Stimulated activated naive CD4-positive, alpha-beta T cell (primary cell): Measurements from ENCODE around the gene TEX13A.
"Not testable (repeated sequence)": the region's sequence is repeated elsewhere in the genome, so short reads cannot be mapped to it uniquely, and the experiment has no call there.

Source experiments
- DNase-seq, 6 experiments: peaks; one replicate each; lab custom pipeline; 2025; lab: John Stamatoyannopoulos, UW

Gene TEX13A, protein sequence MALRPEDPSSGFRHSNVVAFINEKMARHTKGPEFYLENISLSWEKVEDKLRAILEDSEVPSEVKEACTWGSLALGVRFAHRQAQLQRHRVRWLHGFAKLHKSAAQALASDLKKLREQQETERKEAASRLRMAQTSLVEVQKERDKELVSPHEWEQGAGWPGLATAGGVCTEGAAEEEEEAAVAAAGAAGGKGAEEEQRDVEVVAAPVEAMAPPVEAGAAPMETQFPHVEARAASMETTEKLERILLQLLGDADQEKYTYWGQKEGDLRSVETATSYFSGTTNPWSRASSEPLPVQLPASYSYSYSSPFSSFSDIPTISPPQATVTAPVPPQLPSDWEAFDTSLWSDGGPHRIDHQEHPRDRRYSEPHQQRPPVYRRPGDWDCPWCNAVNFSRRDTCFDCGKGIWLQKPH

GRCh38 chrX:105220636-105221035 lies at the start of gene TEX13A:
Gene TEX13A, minus strand, starts transcription at chrX:105220694. Its CDS starts 297 bp downstream, at chrX:105220397.
- no peak for DNase-seq

GRCh38 chrX:105269386-105269785 lies 48.9 kb upstream of the TEX13A start:
- DNase-seq, result no peak

- no peak for DNase-seq
These were observed 46.7 kb upstream of the TEX13A start for GRCh38 chrX:105267167-105267566.

DNA sequence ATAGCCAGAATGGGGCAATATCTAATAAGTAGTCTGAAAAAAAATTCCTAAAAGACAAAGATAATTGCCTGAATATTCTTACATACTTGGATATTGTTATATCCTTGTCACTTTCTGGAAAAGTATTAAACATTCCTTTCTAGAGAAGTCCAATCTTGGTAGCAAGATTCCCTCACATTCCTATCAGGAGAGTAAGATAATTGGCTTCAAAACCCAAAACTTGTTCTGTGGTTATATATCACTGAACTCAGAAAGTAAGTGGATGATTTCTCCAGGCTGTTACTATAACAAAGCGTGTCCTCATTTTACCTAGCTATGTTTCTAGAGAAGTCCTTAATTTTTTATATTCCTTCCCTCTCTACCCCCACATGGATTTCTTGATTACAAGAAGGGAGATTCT lies 46.0 kb upstream of the TEX13A start:
- DNase-seq, result no peak

DNA sequence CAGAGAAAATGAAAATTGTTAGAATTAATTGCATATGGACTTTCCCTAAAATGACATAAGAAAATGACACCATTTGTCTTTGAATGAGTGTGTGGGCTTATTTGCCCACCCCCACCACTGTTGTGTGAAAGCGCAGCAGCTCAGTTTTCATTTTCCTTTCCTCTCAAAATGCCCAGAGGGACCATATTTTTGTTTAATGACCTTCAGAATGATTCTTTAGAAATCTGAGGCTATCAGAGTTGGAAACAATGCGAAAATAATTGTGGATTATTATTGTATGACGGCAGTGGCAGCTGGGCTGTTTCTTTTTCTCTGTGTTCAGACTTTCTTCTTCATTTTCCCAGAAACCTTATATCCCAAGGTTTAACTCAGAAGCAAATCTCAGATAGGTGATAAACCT lies 44.6 kb upstream of the TEX13A start:
- DNase-seq, result no peak

GRCh38 chrX:105263801-105264200 lies 43.3 kb upstream of the TEX13A start:
- no peak for DNase-seq

DNA sequence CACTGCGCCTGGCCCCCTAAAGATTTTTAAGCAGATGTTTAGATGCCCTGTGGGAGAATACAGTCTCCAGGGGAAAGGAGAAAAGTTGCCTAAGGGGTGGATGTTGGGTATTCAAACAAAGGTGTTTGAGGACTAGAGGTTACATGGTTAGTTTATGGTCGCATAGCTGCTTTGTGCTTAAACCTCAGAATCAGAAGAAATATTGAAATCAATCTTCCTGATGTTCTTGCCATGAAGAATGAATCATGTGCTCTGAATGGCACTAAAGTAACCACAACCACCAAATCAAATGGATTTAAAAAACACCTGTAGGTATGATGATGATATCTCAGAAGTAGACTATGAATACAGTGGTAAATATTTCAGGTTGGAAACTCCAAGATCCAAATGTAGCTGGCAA lies 42.7 kb upstream of the TEX13A start:
- DNase-seq, result no peak

DNA sequence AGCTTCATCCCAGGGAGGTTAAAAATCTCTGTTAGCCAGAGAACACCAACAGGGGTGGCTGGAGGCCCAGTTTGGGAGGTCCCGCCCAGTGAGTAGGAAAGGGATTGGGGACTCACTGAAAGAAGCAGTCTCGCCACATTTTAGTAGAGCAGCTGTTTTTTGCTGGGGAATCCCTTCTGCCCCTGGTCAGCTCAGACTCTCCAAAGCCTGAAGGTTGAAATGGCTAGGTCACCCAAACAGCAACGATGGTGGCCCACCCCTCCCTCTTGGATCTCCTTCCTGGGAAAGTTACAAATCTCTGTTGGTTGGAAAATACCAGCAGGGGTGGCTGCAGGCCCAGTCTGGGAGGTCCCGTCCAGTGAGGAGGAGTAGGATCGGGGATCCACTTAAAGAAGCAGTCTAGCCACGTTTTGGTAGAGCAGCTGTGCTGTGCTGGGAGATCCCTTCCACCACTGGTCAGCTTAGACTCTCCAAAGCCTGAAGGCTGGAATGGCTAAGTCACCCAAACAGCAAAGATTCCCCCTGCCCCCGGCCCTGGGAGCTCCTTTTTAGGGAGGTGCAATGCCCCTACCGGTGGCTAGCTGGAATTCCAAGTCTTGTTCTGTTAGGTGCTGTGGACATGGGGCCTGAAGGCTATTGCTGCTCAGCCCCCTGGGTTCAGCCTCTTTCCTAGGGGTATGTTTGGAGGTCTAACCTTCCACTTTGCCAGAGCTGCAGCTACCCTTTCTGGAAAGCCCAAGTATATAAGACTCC lies 40.0 kb upstream of the TEX13A start:
- no peak for DNase-seq

DNA sequence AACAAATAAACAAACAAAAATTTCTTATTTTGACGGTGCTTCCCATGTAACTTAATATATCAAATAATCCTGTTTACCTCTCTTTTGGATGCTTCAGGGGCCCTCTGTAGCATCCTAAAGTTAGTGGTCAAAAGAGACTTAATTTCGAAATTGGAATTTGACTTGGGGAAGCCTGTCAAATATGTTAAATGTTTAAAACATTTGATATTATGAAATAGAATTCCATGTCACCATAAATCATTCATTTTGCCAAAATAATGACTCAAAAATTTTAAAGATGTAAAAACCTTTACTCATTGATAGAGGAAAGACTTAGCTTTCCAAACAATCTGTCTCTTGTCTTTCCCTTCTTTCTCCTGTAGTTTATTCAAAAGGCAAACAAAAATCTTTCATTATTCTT lies 20.6 kb upstream of the TEX13A start:
- DNase-seq, result no peak

DNA sequence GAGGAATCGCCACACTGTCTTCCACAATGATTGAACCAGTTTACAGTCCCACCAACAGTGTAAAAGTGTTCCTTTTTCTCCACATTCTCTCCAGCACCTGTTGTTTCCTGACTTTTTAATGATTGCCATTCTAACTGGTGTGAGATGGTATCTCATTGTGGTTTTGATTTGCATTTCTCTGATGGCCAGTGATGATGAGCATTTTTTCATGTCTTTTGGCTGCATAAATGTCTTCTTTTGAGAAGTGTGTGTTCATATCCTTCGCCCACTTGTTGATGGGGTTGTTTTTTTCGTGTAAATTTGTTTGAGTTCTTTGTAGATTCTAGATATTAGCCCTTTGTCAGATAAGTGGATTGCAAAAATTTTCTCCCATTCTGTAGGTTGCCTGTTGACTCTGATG lies 16.9 kb upstream of the TEX13A start:
- not testable (repeated sequence) for DNase-seq

DNA sequence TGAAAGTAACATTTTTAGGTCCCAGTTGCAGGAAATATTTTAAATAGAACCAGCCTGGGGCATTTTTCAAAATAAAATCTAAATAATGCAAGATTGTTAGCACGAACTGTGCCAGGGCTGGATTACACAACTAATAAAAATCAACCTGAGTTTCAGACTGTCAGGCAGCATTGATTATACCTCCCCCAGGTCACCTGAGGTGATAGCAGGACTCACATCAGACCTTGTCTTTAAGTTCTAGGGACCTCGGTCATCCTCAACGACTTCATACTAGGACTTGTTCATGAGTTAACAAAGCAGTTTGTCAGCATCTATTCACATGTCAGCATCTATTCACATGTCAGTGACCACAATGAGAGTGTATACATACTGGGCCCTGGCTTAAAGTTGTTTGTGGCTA lies 8.7 kb upstream of the TEX13A start:
- no peak for DNase-seq

DNA sequence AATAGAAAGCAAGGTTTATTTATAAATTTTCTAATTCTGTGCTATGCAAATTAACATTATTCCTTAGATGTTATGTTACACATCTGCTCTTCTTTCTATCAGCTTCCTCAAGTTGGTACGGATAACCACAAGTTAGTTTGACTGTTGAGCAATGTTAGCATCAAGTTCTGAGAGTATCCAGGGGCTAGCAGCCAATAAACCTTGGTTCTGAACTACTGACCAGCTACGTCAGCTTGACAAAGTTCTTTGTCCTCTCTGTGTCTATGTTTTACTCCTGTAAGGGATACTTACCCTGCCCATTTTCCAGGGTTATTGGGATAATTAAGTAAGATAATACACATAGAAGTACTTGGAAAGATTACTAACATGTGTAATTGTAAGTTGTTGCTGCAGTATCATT lies 8.1 kb upstream of the TEX13A start:
- no peak for DNase-seq

DNA sequence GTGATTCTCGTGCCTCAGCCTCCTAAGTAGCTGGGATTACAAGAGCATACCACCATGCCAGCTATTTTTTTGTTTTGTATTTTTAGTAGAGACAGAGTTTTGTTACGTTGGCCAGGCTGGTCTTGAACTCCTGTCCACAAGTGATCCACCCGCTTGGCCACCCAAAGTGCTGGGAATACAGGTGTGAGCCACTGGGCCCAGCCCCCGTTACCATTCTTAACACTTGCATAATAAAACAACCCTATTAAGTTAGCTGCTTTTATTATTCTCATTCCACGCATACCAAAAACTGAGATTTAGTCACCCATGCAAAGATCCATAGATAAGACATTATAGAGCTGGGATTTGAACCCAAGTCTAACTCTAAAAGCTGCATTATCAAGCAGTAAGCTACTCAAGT lies 6.0 kb upstream of the TEX13A start:
- no peak for DNase-seq

DNA sequence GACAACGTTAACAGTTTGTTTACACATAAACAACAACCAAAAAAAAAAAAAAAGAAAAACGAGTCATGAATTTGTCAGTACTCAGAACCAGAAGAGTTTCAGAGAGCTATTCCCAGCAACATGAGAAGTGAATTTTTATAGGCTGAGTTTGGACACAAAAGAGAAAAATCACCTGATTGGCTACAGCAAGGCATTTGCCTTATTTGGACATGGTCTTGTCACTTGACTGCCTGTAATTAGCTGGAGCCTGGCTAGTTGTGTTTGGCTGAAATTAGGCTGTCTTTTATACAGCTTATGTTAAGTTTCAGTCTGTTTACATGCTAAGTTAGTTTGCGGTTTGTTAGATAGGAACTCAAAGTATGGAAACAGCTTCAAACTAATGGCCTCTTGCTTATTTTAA lies 880 bp upstream of the TEX13A start:
- DNase-seq, result no peak

- no peak for DNase-seq
These were observed 766 bp downstream of the TEX13A start for GRCh38 chrX:105219454-105220401.

- no peak for DNase-seq
These were observed 9.4 kb downstream of the TEX13A start for GRCh38 chrX:105211066-105211575.

DNA sequence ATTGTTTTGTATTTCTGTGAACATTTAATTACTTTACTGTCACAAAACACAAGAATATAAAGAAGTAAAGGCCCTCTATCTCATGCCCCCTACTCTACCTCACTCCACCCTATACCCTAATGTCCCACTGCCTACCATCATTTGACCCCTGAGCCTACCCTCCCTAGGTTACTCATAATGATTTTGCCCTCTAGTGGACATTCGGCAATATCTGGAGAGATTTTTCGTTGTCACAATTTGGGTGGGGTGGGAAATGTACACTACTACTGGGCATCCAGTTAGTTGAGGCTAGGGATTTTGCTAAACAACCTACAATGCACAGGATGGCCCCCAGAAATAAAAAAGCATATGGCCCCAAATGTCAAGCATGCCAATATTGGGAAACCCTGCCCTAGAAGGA lies 10.2 kb downstream of the TEX13A start:
- no peak for DNase-seq

DNA sequence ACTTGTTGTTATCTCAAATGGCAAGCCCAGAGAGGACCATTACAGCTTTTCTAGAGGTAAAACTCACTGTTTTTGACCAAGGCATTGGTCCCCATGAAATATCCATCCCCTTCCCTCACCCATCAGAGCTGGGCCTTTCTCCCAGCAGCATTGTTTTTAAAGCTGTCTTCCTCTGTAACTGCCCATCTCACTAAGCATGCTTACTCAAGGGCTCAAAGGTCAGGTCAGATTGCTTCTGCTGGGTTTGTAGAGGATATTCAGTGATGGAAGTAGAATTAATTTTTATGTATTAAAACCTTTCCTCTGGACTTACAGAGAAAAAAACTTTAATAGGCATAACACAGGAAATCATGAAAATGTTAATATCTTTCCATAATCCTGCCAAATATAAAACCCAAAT lies 11.1 kb downstream of the TEX13A start:
- DNase-seq, result no peak

DNA sequence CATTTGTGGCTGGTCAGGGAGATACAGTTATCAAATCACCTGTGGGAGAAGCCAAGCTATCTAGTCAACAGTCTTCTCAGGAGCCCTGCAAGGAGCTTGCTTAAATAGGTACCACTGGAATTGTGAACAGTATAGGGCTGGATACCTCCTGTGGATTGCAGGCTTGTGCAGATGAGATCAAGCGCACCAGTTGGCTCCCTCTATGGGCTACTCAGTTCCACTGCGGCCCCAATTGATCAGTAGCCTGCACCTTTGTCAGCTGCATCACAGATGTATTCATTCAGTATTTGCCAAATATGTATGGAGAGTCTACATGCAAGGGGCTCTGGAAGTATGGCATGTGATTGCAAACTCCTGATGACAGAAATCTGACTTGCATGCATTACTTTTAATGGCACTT lies 28.6 kb downstream of the TEX13A start:
- DNase-seq, result no peak

GRCh38 chrX:105190252-105190853 lies 30.1 kb downstream of the TEX13A start:
- DNase-seq, result peak in 3 of 6 experiments; percentile 1 to 36 (median 20)

- no peak for DNase-seq
These were observed 31.4 kb downstream of the TEX13A start for GRCh38 chrX:105189093-105189492.

DNA sequence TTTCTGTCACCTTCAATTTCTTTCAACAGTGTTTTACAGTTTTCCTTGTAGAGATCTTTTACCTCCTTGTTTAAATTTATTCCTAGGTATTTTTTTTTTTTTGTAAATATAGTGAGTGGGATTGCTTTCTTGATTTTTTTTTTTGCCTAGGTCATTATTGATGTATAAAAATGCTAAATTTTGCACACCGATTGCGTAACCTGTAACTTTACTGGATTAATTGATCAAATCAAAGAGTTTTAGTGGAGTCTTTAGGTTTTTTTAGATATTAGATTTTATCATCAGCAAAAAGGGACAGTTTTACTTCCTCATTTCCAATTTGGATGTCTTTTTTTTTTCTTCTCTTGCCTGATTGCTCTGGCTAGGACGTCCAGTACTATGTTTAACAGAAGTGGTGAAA lies 40.9 kb downstream of the TEX13A start:
- no peak for DNase-seq
